Measurements from ENCODE around the gene SRSF10.

SRSF10 gene

GRCh38 chr1:23914921-23915320, 65.2 kb downstream of the SRSF10 start:
- no peak overlapping the region for H3K4me2 ChIP-seq (ENCODE audit: low read depth, low read length, poor library complexity, severe bottlenecking)
- no peak overlapping the region for H3K4me3 ChIP-seq (ENCODE audit: low read length, poor library complexity, severe bottlenecking)
- TF ChIP-seq EZH2phosphoT487 (IDR thresholded peaks at IDR 0.05; ENCODE audit: borderline replicate concordance): no peak

More at GRCh38 chr1:23914921-23915320, 65.2 kb downstream of the SRSF10 start:
- Histone ChIP-seq H3K9me2 (replicated peaks; ENCODE audit: low read depth, low read length) (no peaks in the 10 kb centered on the region), H3K4me1 (ENCODE audit: insufficient read depth, low read length, poor library complexity, severe bottlenecking) (peaks cover 46% of the 10 kb centered on the region), H3K36me3 (ENCODE audit: insufficient read depth, low read length) (no peaks in the 10 kb centered on the region), H3K27me3 (ENCODE audit: insufficient read depth, low read length, poor library complexity, severe bottlenecking) (no peaks in the 10 kb centered on the region), H4K20me1 (ENCODE audit: insufficient read depth, low read length, poor library complexity, severe bottlenecking) (no peaks in the 10 kb centered on the region), H3F3A (ENCODE audit: low read depth) (0 out of 2 replicates have a peak, but pooled peaks cover 4% of the 10 kb centered on the region), H3K9ac (ENCODE audit: low read depth, low read length, poor library complexity, severe bottlenecking) (no peak overlapping the region), H3K9me3 (ENCODE audit: insufficient read depth, low read depth, low read length) (no peaks in the 10 kb centered on the region), H2AFZ (ENCODE audit: low read length) (no peak overlapping the region), H3K79me2 (ENCODE audit: insufficient read depth, low read length) (peaks cover 26% of the 10 kb centered on the region)

All from Loucy (cell line).